Urothelium cell line (cell line): Measurements from ENCODE around the gene JCHAIN.
A peak's percentile ranks its signal among the peaks of the same experiment; 100 is the strongest.
"Not testable (repeated sequence)": the region's sequence is repeated elsewhere in the genome, so short reads cannot be mapped to it uniquely, and the experiment has no call there.

Experiments
- DNase-seq: peaks from one replicate; pipeline ENCODE4 v3.0.0; 2011; ENCODE audit warnings: low spot score, mixed read lengths
- FAIRE-seq: peaks from 2 replicates; lab custom pipeline; 2011; peaks lifted over from hg19 to GRCh38; lab: Jason Lieb, UNC

JCHAIN gene

DNA sequence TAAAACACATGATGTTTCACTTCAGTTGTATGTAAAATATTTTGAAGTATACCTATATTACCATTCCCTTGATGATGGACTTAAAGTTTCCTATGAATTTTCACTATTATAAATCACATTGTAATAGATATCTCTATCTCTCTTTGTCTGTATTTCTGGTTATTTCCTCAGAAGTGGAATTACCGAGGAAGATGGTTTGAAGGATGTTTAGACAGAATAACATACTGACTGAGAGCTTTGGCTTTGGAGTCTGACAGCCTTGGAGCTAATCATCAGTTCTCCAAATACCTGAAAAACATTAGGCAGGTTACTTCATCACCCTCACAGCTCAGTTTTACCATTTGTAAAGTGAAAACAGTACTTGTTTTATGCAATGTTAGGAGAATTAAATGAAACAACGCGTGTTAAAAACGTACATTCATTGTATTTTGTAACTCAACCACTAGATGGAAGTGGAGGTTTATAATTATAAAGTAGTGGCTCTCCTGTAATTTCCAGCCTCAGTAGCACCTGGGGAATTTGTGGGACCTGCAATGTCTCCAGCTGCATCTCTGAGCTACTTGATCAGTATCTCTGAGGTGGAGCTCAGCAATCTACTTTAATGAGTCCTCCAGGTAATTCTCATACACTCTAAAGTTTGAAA, 14.3 kb downstream of the JCHAIN start:
- no peak for FAIRE-seq

DNA sequence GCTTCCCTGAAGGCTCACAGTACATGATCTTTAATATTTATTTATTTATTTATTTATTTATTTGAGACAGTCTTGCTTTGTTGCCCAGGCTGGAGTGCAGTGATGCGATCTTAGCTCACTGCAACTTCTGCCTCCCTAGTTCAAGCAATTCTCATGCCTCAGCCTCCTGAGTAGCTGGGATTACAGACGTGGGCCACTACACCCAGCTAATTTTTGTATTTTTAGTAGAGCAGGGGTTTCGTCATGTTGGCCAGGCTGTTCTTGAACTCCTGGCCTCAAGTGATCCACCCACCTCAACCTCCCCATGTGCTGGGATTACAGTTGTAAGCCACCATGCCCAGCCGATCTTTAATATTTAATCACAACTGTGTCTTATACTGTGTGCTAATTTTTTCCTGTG, 15.6 kb downstream of the JCHAIN start:
- DNase-seq, FAIRE-seq: not testable (repeated sequence)

More for the DNA sequence above, 14.3 kb downstream of the JCHAIN start:
- DNase-seq = peak; percentile 59

DNA sequence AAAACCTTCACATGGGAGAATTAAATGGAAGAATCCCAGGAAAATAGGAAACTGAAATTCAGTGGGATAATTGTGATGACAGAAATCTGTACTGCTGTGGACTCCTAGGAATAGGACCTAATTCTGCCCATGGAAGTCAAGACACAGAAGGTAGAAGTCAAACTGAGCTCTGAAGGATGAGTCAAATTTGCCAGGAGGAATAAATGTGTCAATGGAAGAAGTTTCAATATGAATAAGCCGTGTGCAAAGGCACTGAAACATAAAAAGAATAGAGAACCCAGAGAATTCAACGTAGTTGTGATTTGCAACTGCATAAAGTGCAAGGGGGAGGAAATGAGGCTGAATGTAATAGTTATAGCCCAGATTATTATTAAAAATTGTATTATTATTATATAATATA, 26.1 kb downstream of the JCHAIN start:
- DNase-seq (no peak), FAIRE-seq (no peak)

DNA sequence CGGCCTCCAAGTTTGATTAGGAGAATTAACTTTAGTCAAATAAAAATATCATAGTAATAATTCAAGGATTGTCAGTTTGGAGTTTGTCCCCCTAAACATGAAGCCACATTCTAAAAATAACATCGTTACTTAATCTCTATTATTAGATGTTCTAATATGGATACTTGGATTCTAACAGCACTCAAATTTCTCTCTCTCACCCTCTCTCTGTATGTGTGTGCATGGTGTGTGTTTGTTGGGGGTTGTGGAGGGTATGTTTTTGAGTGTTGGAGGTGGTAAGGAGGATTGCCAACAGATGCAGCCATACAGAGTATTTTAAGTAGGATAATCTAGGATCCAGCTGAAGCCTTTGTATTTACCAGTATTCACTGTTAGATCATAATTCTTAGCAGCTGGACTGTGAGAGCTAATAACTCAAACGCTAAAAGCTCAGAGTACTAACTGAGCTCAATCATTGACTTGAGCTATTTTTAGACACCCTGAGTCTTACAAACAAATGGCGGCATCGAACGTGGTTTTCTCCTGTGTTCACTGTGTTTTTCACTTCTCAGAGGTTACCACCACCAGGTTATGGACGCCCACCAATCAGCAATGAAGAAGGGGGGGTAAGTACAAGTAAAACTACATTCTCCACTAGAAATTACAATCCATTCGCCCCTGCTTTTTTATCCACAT, 28.9 kb downstream of the JCHAIN start:
- DNase-seq = no peak
- FAIRE-seq = no peak

DNA sequence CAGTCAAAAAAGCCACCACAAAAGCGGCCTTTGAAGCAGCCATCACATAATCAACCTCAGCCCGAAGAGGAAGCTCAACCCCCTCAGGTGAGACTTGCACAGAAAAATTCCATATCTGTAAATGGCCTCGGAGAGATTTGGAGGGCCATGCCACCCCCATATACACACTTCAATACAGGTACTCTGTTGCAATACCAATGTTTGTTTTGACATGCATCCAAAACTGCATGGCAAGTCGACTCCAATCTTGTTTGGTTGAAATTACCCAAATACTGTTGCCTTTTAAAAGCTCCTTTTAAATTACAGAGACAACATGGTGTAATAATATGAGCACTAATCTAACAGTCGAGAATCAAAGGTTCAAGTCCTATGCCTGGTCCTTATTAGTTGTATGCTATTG, 31.8 kb downstream of the JCHAIN start:
- FAIRE-seq = no peak

DNA sequence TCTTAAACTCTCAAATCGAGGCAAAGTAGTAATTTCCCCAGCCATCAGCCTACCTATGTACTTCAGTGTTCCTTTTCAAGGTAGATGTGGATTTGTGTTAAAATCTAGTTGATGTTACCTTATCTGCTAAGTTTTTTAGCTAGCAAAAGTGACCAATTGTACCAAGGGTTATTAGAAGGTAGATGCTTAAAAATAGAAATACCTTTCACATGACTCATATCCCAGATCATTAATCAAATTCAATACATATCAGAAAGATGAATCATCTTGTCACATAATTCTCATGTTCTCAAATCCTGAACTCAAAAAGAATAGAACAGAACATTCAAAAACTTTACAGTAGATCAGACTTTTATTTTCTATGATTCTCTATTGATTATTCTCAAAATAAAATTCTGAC, 34.3 kb downstream of the JCHAIN start:
- DNase-seq (peak; percentile 20), FAIRE-seq (no peak)

More for the DNA sequence above, 31.8 kb downstream of the JCHAIN start:
- DNase-seq = no peak

DNA sequence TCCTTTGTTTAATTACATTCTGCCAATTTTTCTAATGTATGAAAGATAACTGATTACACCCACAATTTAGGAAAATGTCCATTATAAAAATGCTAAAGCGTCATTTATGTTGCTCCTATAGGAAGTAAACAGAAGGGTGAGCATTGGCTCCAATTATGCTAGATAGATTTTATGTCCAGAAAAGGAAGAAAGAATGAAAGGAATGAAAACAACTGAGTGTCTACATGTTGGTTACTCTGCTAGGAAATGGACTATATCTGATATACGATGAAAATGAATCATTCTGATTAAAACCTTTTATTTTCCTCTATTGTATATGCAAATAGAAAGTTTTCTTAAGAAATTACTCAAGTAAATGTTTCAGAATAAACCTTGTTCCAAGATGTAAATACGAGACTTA, 36.1 kb downstream of the JCHAIN start:
- no peak for DNase-seq
- no peak for FAIRE-seq

DNA sequence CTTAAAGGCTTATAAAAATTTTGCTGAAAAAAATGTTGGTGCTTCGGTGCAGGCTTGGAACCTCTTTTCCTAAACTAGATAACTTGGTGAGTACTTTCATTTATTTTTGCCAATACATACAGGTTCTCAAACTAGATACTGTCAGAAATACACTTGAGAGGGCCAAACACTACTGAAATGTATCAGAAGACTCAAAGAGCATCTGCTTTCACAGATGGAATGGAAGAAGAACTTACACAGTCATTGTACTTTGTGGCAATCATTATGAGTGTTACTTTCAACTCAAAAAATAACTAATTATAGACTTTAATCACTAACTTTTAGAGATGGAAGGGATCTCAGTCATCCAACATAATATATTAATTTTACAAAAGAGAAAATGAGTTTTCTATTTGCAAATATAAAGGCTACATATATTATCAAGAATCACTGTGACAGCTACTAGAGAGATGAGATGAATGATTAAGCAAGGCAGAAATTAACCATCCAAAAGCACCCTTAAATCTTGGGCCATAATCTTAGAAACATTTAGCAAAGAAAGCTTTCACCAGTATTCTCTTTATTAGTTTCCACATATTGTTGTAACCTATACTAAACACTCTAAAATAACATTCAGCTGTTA, 36.7 kb downstream of the JCHAIN start:
- DNase-seq (no peak), FAIRE-seq (no peak)

DNA sequence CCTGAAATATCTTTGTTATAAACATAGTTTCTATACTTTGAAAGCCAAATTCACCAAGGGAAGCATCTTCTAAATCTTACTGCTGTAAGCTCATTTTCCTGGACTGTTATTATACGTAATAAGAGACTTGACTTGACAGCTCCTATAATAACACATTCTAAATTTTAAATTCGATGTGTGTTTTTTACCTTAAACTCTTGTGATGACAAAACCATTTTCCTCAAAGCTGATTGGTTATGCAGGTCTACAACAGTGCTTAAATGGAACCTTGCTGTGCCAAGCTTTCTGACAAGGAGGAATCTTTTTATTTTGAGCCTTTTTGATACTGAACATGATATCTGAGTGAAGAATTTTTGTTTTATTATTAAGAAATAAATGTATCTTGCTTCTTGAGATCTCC, 37.9 kb downstream of the JCHAIN start, which contains the start of gene ENAM:
TSS of gene ENAM (plus strand) at position 301 of the 400 bp plus-strand sequence. CDS start 757 bp downstream, outside the sequence.
- no peak for FAIRE-seq
- DNase-seq = no peak

DNA sequence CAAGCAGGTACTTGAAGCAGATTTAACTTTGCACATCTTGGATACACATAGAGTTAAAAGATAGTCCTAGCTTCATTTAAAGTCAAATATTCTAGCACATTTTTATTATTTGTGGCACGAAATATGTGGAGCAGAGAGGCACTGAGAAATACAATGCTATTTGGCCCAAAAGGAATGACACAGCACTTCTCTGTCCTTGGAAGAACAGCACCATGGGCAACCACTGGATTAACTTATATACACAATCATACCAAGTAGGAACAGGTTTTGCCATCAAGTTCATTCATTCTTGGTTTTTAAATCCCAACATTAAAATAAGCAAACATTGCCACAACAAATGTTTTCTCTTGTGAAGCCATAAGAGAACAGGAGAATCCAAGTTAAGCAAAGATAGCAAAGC, 38.7 kb downstream of the JCHAIN start:
- FAIRE-seq = no peak
- no peak for DNase-seq

DNA sequence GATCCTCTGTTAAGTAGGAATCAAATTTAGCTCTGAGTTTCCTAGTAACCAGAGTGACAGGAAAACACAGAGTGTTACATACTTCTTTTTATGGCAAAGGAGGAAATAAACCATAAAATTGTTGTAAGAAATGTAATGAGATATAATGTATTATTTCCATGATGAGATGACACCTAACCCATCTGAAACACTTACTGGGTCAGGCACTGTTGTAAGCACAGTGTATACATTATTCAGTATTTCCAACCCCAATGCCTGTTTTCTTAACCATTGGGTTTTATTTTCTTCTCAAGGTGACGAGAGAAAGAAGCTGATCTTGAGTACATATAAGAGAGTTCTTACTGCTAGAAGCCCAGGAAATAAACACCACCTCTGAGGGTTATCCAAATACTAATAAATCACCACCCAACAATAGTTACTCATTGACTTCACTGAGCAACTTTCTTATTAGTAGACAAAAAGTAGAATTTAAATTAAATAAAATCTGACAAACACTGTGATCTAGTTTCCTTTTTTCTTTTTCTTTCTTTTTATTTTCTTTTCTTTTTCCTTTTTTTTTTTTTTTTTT, 42.0 kb downstream of the JCHAIN start:
- DNase-seq = no peak
- FAIRE-seq = no peak

DNA sequence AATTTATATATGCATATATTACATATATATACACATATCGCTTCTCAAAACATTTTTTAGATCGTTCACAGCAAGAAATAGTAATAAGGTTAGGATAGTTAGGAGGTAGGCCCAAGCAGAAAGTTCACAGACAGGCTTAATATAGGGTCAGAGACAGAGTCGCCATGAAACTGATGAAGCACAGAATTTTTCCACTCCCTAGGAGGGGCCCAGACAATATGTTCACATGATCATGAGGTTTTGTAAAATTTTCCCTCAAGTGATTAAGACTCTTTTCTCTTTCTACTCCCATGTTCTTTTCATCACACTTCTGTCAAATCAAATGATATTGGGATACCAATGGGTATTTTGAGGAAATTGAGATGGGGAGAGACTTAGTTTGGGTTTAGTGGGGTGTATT, 43.0 kb downstream of the JCHAIN start:
- FAIRE-seq = no peak

DNA sequence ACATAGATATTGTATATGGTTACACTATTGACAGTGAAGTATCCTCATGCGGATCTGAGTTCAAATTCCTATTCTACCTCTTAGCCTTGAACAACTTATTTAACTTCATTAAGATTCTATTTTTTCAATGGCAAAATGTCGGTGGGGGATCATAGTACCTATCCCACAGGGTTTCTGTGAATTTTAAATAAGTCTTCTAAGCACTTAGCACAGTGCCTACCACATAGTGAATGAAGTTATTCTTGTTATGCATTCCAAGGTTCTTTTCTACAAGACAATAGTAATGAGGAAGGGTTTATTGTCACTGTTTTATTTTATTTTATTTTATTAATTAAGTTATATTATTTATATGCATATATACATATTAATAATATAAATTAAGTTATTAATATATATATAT, 46.5 kb downstream of the JCHAIN start:
- no peak for DNase-seq
- FAIRE-seq = no peak

More for the DNA sequence above, 43.0 kb downstream of the JCHAIN start:
- no peak for DNase-seq

DNA sequence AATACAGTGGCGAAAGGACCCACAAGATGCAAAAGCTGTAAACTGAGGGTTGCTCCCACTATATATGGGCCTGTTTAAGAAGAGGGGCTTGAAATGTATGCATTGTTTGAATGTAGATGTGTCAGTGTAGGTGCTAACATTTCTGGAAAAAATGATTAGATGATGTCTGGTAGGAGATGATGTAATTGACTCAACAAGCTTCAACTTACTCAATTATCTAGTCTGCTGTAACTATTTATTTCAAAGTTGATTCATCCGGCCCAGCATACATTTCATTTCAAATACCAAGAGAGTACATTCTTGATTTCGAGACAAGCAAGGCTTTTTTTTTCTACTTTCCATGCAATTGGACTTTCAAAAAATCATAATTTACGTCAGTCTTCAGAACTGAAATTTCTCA, 47.0 kb downstream of the JCHAIN start:
- FAIRE-seq (no peak), DNase-seq (no peak)

DNA sequence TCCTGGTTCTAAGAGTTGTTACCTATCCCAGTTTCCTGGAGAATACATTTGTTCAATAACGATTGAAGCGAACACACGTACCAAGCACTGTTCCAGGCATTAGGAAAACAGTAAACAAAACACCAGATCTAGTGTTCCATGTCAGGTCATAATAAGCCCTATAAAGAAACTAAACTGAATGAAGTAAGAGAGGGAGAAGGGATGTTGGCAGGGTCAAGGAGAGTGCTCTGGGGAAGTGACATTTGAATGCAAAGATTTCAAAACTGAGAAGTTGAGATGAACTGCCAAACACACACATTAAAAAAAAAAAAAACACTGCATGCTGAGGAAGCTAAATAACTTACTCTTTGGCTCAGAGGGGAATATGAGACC, 52.1 kb downstream of the JCHAIN start:
- FAIRE-seq (no peak), DNase-seq (no peak)

DNA sequence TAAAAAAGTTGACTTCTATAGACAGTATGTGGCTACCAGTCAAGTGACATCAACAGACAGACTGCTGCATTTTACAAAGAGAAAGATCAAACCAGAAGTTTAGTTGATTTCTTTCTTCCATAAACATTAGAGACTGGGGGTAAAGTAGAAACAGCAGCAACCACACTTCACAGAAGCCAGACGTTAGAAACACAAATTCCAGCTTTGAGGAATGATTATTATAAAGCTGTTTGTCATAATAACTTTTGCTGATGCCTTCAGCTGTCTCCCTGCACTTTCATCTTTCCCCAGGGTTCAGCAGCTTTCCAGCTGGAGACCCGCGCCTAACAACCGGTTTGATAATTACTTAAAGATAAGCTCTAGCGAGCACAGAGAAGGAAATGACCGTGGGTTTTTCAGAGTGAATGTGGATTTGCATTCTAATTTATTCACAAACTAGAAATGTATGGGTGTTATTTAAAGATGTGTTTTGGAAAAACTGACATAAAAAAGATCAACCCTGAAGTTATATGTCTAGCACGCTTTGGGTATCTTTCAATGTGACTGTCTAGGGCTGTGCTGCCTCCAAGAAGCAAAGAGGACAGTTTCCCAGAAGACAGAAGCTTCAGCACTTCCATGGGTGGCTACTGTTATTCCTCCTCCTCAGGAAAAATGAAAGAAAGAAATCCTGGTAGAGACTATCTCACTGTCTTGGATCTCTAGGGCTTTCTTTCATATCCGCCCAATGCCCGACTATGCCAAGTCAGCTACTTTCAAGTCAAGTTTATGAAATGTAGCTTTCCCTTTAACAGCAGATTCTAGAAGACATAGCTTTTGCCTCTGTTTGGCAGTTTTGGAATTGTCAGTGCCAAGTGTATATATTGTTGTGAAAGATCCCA, 52.8 kb downstream of the JCHAIN start:
- no peak for FAIRE-seq
- no peak for DNase-seq

DNA sequence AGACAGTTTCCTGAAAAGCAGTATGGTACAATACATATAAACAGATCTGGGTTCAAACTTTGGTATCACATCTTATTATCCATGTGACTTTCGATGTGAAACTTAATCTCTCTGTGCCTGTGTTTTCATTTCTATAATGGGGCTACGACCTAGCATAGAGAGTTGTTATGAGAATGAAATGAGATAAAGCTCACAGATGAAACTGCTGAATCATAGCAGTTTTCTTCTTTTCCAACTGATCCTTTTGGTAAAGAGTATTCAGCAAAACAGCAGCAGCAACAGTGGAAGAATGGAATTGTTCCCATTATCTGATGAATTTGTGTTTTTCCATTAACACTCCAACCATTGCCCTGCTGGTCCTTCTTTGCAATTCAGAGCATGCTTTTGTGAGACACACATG, 58.0 kb downstream of the JCHAIN start:
- FAIRE-seq = no peak

DNA sequence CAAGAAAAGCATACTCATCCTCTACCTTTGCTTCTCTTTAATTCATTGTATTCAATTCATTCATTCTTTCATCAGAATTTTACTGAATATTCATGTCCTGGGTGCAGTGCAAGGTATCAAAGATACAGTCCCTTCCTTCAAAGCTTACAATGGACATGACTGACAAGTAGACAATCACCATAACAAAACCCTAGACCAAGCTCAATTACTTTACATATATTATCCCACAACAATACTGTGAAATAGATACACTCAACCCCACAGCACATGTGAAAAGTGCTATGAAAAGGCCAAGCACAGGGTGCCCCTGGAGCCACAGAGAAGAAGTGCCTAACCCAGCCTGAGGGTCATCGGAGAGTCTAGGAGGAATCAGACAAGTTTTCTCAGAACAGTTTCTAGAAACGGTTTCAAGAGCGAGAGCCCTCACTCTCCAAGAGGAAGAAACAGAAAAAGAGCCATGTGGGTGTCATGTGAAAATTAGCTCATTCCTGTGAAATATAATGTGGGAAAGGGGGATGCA, 58.9 kb downstream of the JCHAIN start:
- DNase-seq = no peak
- no peak for FAIRE-seq

More for the DNA sequence above, 58.0 kb downstream of the JCHAIN start:
- DNase-seq = no peak

DNA sequence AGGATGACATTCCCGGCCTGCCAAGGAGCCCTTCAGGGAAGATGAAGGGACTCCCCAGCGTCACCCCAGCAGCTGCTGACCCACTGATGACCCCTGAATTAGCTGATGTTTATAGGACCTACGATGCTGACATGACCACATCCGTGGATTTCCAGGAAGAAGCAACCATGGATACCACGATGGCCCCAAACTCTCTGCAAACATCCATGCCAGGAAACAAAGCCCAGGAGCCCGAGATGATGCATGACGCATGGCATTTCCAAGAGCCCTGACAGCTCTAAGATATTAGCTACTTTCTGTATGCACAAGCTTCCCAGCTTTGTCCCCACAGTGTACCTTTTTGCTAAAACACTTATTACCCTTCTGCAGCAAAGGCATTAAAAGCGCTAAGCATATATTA, 59.8 kb downstream of the JCHAIN start:
- FAIRE-seq (no peak), DNase-seq (no peak)
